ENCODE data around the gene CPNE1.
A peak's percentile ranks its signal among the peaks of the same experiment; 100 is the strongest.

The CPNE1 gene

DNA sequence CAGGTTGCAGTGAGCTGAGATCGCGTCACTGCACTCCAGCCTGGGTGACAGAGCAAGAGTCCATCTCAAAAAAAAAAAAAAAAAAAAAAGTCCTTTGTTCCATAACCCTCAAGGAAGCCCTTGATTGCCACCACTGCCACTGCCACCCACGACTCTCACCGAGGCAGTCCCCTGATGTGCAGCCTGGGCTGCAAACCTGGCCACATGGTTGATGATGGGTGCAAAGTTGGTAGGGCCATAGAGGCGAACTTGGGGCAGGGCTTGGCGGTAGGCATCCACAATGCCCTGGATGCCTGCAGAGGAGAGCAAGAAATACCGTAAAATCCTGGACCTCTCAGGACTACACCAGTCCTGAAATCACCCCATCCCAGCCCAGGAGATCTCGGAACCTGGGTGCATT, 37.6 kb downstream of the CPNE1 start:
- TF ChIP-seq CTCF (IDR thresholded peaks at IDR 0.05) = no peak

GRCh38 chr20:35626386-35627001, 38.2 kb downstream of the CPNE1 start:
- TF ChIP-seq CTCF (IDR thresholded peaks at IDR 0.05) = no peak

DNA sequence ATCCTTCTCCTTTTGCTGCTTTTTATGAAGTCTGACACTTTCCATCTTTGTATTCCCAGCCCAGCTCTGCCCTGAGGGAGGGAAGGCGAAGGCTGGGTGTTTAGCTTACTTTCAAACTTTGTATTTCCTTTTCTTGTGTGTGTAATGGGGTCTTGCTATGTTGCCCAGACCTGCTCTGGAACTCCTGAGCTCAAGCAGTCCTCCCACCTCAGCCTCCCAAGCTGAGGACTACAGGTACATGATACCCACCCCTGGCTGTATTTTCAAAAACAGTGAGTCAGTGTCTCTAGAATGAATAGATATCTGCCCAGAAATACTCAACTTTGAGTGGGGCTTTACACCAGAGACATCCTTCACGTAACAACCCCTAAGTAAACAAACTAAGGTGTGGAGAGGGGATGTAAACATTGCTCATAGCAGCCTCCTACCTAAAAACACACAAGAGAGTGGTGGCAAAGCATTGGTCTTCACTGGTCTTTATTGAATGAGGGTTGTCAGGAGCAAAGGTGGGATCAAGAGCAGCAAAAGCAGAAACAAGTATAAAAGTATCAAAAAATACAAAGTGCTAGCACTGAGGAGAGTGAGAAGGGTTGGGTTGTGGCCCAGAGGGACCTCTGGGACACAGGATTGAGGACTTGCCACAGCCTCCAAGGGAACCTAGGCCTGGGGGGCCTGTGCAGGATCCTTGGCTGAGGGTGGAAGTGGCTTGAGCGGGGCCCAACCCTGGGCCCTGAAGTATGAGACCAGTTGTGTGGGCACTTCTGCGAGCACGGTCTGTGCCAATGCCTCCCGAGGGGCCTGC, 38.9 kb downstream of the CPNE1 start:
- TF ChIP-seq CTCF (IDR thresholded peaks at IDR 0.05) = no peak

GRCh38 chr20:35621560-35621946, 43.1 kb downstream of the CPNE1 start:
- no peak for TF ChIP-seq CTCF (IDR thresholded peaks at IDR 0.05)

- no peak for TF ChIP-seq CTCF (IDR thresholded peaks at IDR 0.05)
These were observed 43.7 kb downstream of the CPNE1 start for GRCh38 chr20:35620818-35621559.

- TF ChIP-seq CTCF (IDR thresholded peaks at IDR 0.05) = peak; percentile 46; the same call in 1 of the 2 replicates
These were observed 45.3 kb downstream of the CPNE1 start for GRCh38 chr20:35619196-35620095.

All from LNCAP (cell line).